ENCODE results near the gene C10orf88. TPM values are rescaled to one million over a fixed set of nuclear protein-coding genes. Genes with fewer than 3 reads are reported as not detected.

Gene C10orf88
- total RNA-seq, 2 experiments from 2014 or later = 8.6 to 9.0 TPM

- H3K27ac Mint-ChIP-seq = no peak overlapping the region
- peaks cover 9% of the 10 kb centered on the region for H3K36me3 Mint-ChIP-seq (ENCODE audit: low read depth)
- ChIA-PET POLR2A (no interaction called here), CTCF (no interaction called here)
- H3K4me1 Mint-ChIP-seq = no peaks in the 10 kb centered on the region
- H3K9me3 Mint-ChIP-seq (ENCODE audit: low read depth) = peaks cover 18% of the 10 kb centered on the region
- no peak overlapping the region for H3K4me3 Mint-ChIP-seq
- ATAC-seq (peak; percentile 23), DNase-seq (no peak)
- peaks cover 8% of the 10 kb centered on the region for H3K27me3 Mint-ChIP-seq
- intact Hi-C loops (cut with DNase I, micrococcal nuclease) = no loop called here
Measured at GRCh38 chr10:122962405-122962804, 8.4 kb upstream of the C10orf88 start.

GRCh38 chr10:122957474-122957873 lies 3.4 kb upstream of the C10orf88 start:
- intact Hi-C loops (cut with DNase I, micrococcal nuclease) = loop anchor here in 1 of 2 experiments (10.0 kb wide), 1 partner anchor 983 kb away; the partner anchor contains the start of gene NSMCE4A
- Mint-ChIP-seq H3K36me3 (ENCODE audit: low read depth) (peaks cover 6% of the 10 kb centered on the region), H3K9me3 (ENCODE audit: low read depth) (no peaks in the 10 kb centered on the region), H3K27ac (no peak overlapping the region), H3K4me3 (no peak overlapping the region), H3K27me3 (peaks cover 3% of the 10 kb centered on the region), H3K4me1 (peaks cover 14% of the 10 kb centered on the region)
- no peak for DNase-seq
- ATAC-seq = no peak
- CTCF ChIA-PET = interaction anchor here (0.6 to 1.1 kb wide), 2 partner anchors 12 to 23 kb away, joined by 3 to 5 read pairs; partner anchors contain the start of gene PSTK
- POLR2A ChIA-PET = interaction anchor here (0.6 kb wide), 1 partner anchor 13 kb away, joined by 4 read pairs; no protein-coding TSS in a partner anchor

GRCh38 chr10:122955892-122956291 lies 1.9 kb upstream of the C10orf88 start:
- no peak for ATAC-seq
- H3K27me3 Mint-ChIP-seq = no peaks in the 10 kb centered on the region
- peaks cover 19% of the 10 kb centered on the region for H3K4me1 Mint-ChIP-seq
- H3K4me3 Mint-ChIP-seq = no peak overlapping the region
- CTCF ChIA-PET = interaction anchor here (3.8 kb wide), 1 partner anchor 25 kb away, joined by 25 read pairs; the partner anchor contains the start of gene PSTK
- peaks cover 9% of the 10 kb centered on the region for H3K36me3 Mint-ChIP-seq (ENCODE audit: low read depth)
- no peaks in the 10 kb centered on the region for H3K9me3 Mint-ChIP-seq (ENCODE audit: low read depth)
- POLR2A ChIA-PET = interaction anchor here (1.3 kb wide), 1 partner anchor 52 kb away, joined by 5 read pairs; no protein-coding TSS in a partner anchor
- no peak for DNase-seq
- no peak overlapping the region for H3K27ac Mint-ChIP-seq
- intact Hi-C loops (cut with DNase I, micrococcal nuclease) = loop anchor here (2.0 to 10.0 kb wide), 3 partner anchors 77 to 1027 kb away; partner anchors contain the start of genes ATE1 (in 1 of the 2), FAM24B (in 1 of the 2) and NSMCE4A (in 1 of the 2)

DNA sequence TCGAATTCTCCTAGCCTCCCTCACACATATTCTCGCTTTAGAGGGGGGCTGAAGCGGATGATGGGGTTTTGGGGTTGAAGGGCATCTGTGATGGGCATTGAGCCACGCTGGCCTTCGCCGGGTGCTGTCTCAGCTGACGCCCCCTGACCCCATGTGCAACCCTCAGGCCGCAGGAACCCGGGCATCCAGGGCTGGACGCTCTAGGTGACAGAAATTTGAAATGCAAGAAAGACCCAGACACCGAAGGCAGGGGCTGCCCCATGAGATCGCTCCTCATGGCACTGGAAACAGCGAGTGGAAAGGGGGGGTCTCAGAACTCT lies 664 bp upstream of the C10orf88 start:
- no peaks in the 10 kb centered on the region for H3K27me3 Mint-ChIP-seq
- no peaks in the 10 kb centered on the region for H3K9me3 Mint-ChIP-seq (ENCODE audit: low read depth)
- H3K4me3 Mint-ChIP-seq = peak overlapping the region; percentile 77
- ChIA-PET CTCF (interaction anchor here (0.7 to 3.8 kb wide), 2 partner anchors 26 to 56 kb away, joined by 3 to 25 read pairs; partner anchors contain the start of gene PSTK), POLR2A (interaction anchor here (1.0 to 1.3 kb wide), 2 partner anchors 43 to 53 kb away, joined by 3 to 5 read pairs; no protein-coding TSS in a partner anchor)
- H3K27ac Mint-ChIP-seq = no peak overlapping the region
- H3K4me1 Mint-ChIP-seq = peaks cover 22% of the 10 kb centered on the region
- peaks cover 11% of the 10 kb centered on the region for H3K36me3 Mint-ChIP-seq (ENCODE audit: low read depth)
- intact Hi-C loops (cut with DNase I, micrococcal nuclease) = loop anchor here (1.0 to 10.0 kb wide), 9 partner anchors 26 to 1026 kb away; partner anchors contain the start of genes BUB3 (in 2 of the 2), FAM24B (in 2 of the 2), IKZF5 (in 2 of the 2) and PSTK (in 2 of the 2)
- DNase-seq (no peak), ATAC-seq (no peak)

- H3K27ac Mint-ChIP-seq = no peak overlapping the region
- ChIA-PET POLR2A (no interaction called here), CTCF (no interaction called here)
- DNase-seq = no peak
- H3K9me3 Mint-ChIP-seq (ENCODE audit: low read depth) = no peaks in the 10 kb centered on the region
- ATAC-seq = no peak
- peaks cover 17% of the 10 kb centered on the region for H3K4me1 Mint-ChIP-seq
- no peak overlapping the region for H3K4me3 Mint-ChIP-seq
- no peaks in the 10 kb centered on the region for H3K27me3 Mint-ChIP-seq
- intact Hi-C loops (cut with DNase I, micrococcal nuclease) = no loop called here
- H3K36me3 Mint-ChIP-seq (ENCODE audit: low read depth) = peaks cover 31% of the 10 kb centered on the region
Measured at GRCh38 chr10:122949296-122949695, 4.7 kb downstream of the C10orf88 start.

DNA sequence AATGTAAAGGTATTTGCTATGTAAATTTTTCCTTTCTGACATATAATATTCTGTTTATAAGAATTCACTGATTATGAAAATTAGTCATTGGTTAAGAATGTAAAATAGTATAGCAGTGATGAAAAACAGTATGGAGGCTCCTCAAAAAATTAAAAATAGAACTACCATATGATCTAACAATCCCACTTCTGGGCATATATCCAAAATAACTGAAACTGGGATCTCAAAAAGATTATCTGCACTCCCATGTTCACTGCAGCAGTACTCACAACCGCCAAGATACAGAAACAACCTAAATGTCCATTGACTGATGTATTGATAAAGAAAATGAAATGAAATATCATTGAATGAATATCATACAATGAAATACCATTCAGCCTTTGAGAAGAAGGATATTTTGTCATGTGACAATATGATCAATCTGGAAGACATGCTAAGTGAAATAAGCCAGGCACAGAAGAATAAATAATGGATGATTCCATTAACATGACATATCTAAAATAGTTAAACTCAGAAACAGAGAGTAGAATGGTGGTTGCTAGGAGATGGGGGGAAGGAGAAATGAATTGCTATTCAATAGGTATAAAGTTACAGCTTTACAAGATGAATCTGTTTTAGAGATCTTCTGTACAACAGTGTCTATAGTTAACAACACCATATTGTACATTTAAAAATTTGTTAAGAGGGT lies 14.0 kb downstream of the C10orf88 start:
- ChIA-PET POLR2A (no interaction called here), CTCF (interaction anchor here (0.6 kb wide), 1 partner anchor 144 kb away, joined by 3 read pairs; no protein-coding TSS in a partner anchor)
- H3K27ac Mint-ChIP-seq = no peak overlapping the region
- intact Hi-C loops (cut with DNase I, micrococcal nuclease) = no loop called here
- no peaks in the 10 kb centered on the region for H3K27me3 Mint-ChIP-seq
- no peak for ATAC-seq
- H3K36me3 Mint-ChIP-seq (ENCODE audit: low read depth) = peaks cover 35% of the 10 kb centered on the region
- H3K4me3 Mint-ChIP-seq = no peak overlapping the region
- DNase-seq = no peak
- H3K9me3 Mint-ChIP-seq (ENCODE audit: low read depth) = no peaks in the 10 kb centered on the region
- no peaks in the 10 kb centered on the region for H3K4me1 Mint-ChIP-seq

DNA sequence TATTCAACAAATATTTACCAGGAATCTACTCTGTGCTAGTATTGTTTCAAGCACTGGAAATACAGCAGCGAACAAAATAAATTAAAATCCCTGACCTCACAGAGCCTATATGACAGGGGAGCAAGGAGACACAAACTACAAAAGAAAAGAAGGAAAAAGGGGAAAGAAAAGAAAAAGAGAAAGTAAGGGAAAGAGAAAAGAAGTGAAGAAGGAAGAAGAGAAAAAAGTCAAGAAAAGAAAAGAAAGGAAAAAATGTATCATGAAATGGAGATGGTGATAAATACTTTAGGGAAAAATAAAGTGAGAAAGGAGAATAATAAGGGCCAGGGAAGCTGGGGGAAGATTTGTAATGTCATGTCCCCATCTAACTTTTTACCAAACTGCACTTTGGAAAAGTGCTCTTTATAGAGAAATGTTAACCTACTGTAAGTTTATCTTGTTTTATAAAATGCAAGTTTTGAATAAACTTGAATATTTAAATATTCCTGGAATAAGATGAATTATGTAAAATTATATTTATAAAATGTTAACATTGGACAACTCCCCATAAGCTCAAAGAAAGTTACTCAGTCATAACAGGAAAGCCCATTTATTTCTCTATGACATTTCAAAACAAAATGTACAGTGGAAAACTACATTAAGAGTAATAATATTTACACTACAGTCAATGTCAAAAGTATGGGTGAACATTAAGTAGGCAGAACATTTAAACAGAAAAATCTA lies 14.7 kb downstream of the C10orf88 start:
- Mint-ChIP-seq H3K36me3 (ENCODE audit: low read depth) (peaks cover 36% of the 10 kb centered on the region), H3K9me3 (ENCODE audit: low read depth) (no peaks in the 10 kb centered on the region), H3K4me3 (no peak overlapping the region), H3K27me3 (no peaks in the 10 kb centered on the region), H3K4me1 (no peaks in the 10 kb centered on the region), H3K27ac (no peak overlapping the region)
- ChIA-PET POLR2A (no interaction called here), CTCF (no interaction called here)
- ATAC-seq = no peak
- intact Hi-C loops (cut with DNase I, micrococcal nuclease) = no loop called here
- no peak for DNase-seq

- H3K4me3 Mint-ChIP-seq = no peak overlapping the region
- intact Hi-C loops (cut with DNase I, micrococcal nuclease) = no loop called here
- CTCF ChIA-PET = no interaction called here
- POLR2A ChIA-PET = no interaction called here
- H3K4me1 Mint-ChIP-seq = no peaks in the 10 kb centered on the region
- peaks cover 7% of the 10 kb centered on the region for H3K36me3 Mint-ChIP-seq (ENCODE audit: low read depth)
- ATAC-seq = no peak
- no peak overlapping the region for H3K27ac Mint-ChIP-seq
- DNase-seq = no peak
- H3K9me3 Mint-ChIP-seq (ENCODE audit: low read depth) = no peaks in the 10 kb centered on the region
- H3K27me3 Mint-ChIP-seq = no peaks in the 10 kb centered on the region
Measured at GRCh38 chr10:122931088-122931906, 22.7 kb downstream of the C10orf88 start.

DNA sequence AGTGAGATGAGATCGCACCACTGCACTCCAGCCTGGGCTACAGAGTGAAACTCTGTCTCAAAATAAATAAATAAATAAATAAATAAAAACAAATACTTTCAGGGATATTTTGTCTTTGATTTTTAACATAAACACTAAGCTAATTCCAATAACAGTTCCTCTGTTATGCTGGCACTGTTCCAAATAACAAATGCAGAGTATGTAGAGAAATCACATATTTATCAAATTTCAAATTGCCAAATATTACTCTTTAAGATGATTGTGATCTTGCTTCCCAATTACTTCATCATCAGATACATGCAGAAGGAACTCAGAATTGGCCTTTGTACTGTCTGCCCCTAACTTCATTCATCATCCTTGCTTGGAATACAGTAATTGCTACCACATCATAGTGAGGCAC lies 23.9 kb downstream of the C10orf88 start:
- Mint-ChIP-seq H3K27ac (no peak overlapping the region), H3K4me1 (no peaks in the 10 kb centered on the region), H3K27me3 (no peaks in the 10 kb centered on the region), H3K4me3 (no peak overlapping the region), H3K9me3 (ENCODE audit: low read depth) (no peaks in the 10 kb centered on the region), H3K36me3 (ENCODE audit: low read depth) (peaks cover 3% of the 10 kb centered on the region)
- CTCF ChIA-PET = no interaction called here
- no peak for ATAC-seq
- DNase-seq = no peak
- intact Hi-C loops (cut with DNase I, micrococcal nuclease) = no loop called here
- POLR2A ChIA-PET = no interaction called here

DNA sequence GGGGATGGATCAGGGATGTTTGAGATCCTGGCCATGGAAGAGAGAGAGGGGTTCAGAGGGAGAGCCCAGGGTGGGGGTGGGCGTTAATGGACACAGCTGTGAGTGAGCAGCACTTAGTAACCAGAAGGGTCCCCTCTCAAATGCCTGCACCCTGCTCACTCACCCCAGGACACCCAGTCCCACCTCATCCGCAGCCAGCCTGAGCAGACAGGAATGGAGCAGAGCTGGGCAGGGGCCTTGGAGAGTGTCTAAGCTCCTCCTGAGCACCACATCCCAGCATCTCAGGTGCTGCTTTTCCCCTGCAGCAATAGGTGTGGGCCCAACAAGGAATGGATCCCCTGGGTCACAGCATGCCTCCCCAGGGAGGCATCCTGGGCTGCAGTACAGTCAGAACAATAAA lies 38.3 kb downstream of the C10orf88 start:
- ATAC-seq (no peak), DNase-seq (no peak)
- Mint-ChIP-seq H3K9me3 (ENCODE audit: low read depth) (no peaks in the 10 kb centered on the region), H3K27me3 (peaks cover 5% of the 10 kb centered on the region), H3K36me3 (ENCODE audit: low read depth) (no peaks in the 10 kb centered on the region), H3K4me1 (no peaks in the 10 kb centered on the region), H3K27ac (no peak overlapping the region), H3K4me3 (no peak overlapping the region)
- POLR2A ChIA-PET = no interaction called here
- CTCF ChIA-PET = no interaction called here
- intact Hi-C loops (cut with DNase I, micrococcal nuclease) = no loop called here

DNA sequence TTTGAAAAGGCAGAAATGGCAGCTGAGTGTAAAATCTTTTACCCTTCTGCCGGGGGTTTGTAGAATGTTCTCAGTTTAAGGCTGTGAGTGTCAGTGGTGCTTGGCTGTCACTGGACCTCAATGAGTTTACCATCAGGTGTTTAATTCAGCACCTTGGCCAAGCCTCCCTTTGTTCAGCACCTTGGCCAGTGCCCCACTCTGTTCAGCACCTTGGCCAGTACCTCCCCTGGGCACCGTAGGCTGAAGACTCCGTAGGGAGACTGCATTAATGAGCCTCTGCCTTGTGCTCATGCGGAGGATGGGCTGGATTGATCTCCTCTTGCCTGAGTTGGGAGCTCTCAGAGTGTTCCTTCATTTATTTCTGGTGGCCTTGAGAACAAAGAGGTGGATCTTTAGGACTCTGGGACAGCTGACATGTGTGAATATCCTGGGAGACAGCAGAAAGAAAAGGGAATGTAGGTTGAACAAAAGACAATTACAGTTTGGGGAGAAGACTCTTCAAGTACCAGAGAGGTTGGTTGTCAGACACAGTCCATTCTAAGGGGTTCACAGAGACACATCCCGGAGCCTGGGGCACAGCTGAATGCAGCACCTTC lies 42.0 kb downstream of the C10orf88 start:
- Mint-ChIP-seq H3K9me3 (ENCODE audit: low read depth) (no peaks in the 10 kb centered on the region), H3K27ac (no peak overlapping the region), H3K4me1 (no peaks in the 10 kb centered on the region), H3K36me3 (ENCODE audit: low read depth) (no peaks in the 10 kb centered on the region), H3K27me3 (peaks cover 9% of the 10 kb centered on the region), H3K4me3 (no peak overlapping the region)
- CTCF ChIA-PET = interaction anchor here (0.6 kb wide), 1 partner anchor 16 kb away, joined by 3 read pairs; no protein-coding TSS in a partner anchor
- intact Hi-C loops (cut with DNase I, micrococcal nuclease) = no loop called here
- DNase-seq (peak; percentile 75), ATAC-seq (peak; percentile 65)
- POLR2A ChIA-PET = no interaction called here

Data from activated CD4-positive, alpha-beta T cell treated with anti-CD3 and anti-CD28 coated beads for 36 hours (primary cell).